HG02798 (cell line): ENCODE data around the gene SPOCK3.
"Not testable (repeated sequence)": the region's sequence is repeated elsewhere in the genome, so short reads cannot be mapped to it uniquely, and the experiment has no call there.

Experiments used
- ATAC-seq: cut with Tn5 transposase; IDR thresholded peaks from one replicate; pipeline ENCODE4 v1.9.1; 2021; ENCODE audit warnings: mild to moderate bottlenecking; ENCODE audit not compliant: unreplicated experiment, poor library complexity

SPOCK3 gene

DNA sequence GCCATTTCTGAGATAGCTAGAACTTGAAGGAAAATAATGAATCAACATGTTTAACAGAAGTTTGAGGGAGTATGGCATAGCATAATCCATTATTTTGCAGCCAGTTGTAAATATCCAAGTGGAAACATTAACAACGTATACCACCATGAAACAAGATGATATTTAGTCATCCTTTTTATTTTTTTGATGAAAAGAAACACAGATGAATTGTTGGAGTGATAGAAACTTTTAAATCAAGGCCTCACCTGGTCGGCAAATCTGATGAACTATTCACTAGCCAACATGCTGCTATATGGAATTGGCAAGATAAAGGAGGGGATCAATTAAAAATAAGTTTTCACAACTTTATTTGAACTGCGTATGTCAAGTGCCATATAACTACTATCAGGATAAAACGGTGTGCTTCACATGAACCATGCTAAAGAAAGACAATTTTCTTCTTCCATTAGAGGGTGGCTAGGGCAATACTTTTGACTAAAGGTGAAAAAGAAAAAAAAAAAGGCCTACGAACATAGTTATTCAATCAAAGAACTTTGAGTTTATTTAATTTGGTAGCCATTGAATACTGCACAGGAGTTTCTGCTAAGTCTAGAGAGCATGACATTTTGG is 510.7 kb downstream of the SPOCK3 start:
- no peak for ATAC-seq

GRCh38 chr4:166715748-166716713 is 518.3 kb downstream of the SPOCK3 start:
- ATAC-seq: not testable (repeated sequence)

- ATAC-seq: no peak
These were observed 533.7 kb downstream of the SPOCK3 start for GRCh38 chr4:166700592-166700991.

GRCh38 chr4:166688835-166689234 is 545.5 kb downstream of the SPOCK3 start:
- ATAC-seq: no peak

GRCh38 chr4:166687828-166688227 is 546.5 kb downstream of the SPOCK3 start:
- no peak for ATAC-seq
